AG08395 (cell line): ENCODE measurements around the gene MSS51.
A peak's percentile ranks its signal among the peaks of the same experiment; 100 is the strongest.

Source experiments
- DNase-seq: peaks from one replicate; pipeline ENCODE4 v3.0.0; 2012; ENCODE audit warnings: mixed read lengths, low spot score

MSS51 gene

GRCh38 chr10:73433538-73433867 is at the start of gene MSS51:
MSS51 (minus strand) TSS chr10:73433561; CDS start chr10:73428284, 5,277 bp downstream.
- no peak for DNase-seq

- peak; percentile 48 for DNase-seq
Measured at GRCh38 chr10:73480158-73480557, 46.8 kb upstream of the MSS51 start.

- no peak for DNase-seq
Measured at GRCh38 chr10:73478636-73479035, 45.3 kb upstream of the MSS51 start.

- no peak for DNase-seq
Measured at GRCh38 chr10:73471226-73471625, 37.9 kb upstream of the MSS51 start.

- no peak for DNase-seq
Measured at GRCh38 chr10:73469579-73469978, 36.2 kb upstream of the MSS51 start.

- no peak for DNase-seq
Measured at GRCh38 chr10:73467206-73467605, 33.8 kb upstream of the MSS51 start.

GRCh38 chr10:73465978-73466726 is 32.8 kb upstream of the MSS51 start:
- no peak for DNase-seq

- no peak for DNase-seq
Measured at GRCh38 chr10:73460897-73461296, 27.5 kb upstream of the MSS51 start.

GRCh38 chr10:73459683-73460314 is 26.4 kb upstream of the MSS51 start:
- no peak for DNase-seq

- DNase-seq = no peak
Measured at GRCh38 chr10:73456187-73456890, 23.0 kb upstream of the MSS51 start.

- no peak for DNase-seq
Measured at GRCh38 chr10:73449113-73449512, 15.8 kb upstream of the MSS51 start.

- DNase-seq = no peak
Measured at GRCh38 chr10:73448384-73448783, 15.0 kb upstream of the MSS51 start.

GRCh38 chr10:73446926-73447325 is 13.6 kb upstream of the MSS51 start:
- DNase-seq = no peak

- DNase-seq = no peak
Measured at GRCh38 chr10:73444457-73444856, 11.1 kb upstream of the MSS51 start.

GRCh38 chr10:73439605-73440312 is 6.4 kb upstream of the MSS51 start:
- peak; percentile 75 for DNase-seq

- DNase-seq = peak; percentile 19
Measured at GRCh38 chr10:73439055-73439454, 5.7 kb upstream of the MSS51 start.

- no peak for DNase-seq
Measured at GRCh38 chr10:73432646-73433537, 469 bp downstream of the MSS51 start.

- no peak for DNase-seq
Measured at GRCh38 chr10:73426318-73426717, 7.0 kb downstream of the MSS51 start.

- no peak for DNase-seq
Measured at GRCh38 chr10:73424478-73424877, 8.9 kb downstream of the MSS51 start.

- no peak for DNase-seq
Measured at GRCh38 chr10:73423309-73423708, 10.1 kb downstream of the MSS51 start.

- DNase-seq = no peak
Measured at GRCh38 chr10:73416571-73416970, 16.8 kb downstream of the MSS51 start.
